HG03097 (cell line): Measurements from ENCODE around the gene METTL16.
"Not testable (repeated sequence)": the region's sequence is repeated elsewhere in the genome, so short reads cannot be mapped to it uniquely, and the experiment has no call there.

Experiments
- ATAC-seq: cut with Tn5 transposase; IDR thresholded peaks from one replicate; pipeline ENCODE4 v1.9.1; 2021; ENCODE audit not compliant: unreplicated experiment, low FRiP score

The METTL16 gene, protein sequence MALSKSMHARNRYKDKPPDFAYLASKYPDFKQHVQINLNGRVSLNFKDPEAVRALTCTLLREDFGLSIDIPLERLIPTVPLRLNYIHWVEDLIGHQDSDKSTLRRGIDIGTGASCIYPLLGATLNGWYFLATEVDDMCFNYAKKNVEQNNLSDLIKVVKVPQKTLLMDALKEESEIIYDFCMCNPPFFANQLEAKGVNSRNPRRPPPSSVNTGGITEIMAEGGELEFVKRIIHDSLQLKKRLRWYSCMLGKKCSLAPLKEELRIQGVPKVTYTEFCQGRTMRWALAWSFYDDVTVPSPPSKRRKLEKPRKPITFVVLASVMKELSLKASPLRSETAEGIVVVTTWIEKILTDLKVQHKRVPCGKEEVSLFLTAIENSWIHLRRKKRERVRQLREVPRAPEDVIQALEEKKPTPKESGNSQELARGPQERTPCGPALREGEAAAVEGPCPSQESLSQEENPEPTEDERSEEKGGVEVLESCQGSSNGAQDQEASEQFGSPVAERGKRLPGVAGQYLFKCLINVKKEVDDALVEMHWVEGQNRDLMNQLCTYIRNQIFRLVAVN

DNA sequence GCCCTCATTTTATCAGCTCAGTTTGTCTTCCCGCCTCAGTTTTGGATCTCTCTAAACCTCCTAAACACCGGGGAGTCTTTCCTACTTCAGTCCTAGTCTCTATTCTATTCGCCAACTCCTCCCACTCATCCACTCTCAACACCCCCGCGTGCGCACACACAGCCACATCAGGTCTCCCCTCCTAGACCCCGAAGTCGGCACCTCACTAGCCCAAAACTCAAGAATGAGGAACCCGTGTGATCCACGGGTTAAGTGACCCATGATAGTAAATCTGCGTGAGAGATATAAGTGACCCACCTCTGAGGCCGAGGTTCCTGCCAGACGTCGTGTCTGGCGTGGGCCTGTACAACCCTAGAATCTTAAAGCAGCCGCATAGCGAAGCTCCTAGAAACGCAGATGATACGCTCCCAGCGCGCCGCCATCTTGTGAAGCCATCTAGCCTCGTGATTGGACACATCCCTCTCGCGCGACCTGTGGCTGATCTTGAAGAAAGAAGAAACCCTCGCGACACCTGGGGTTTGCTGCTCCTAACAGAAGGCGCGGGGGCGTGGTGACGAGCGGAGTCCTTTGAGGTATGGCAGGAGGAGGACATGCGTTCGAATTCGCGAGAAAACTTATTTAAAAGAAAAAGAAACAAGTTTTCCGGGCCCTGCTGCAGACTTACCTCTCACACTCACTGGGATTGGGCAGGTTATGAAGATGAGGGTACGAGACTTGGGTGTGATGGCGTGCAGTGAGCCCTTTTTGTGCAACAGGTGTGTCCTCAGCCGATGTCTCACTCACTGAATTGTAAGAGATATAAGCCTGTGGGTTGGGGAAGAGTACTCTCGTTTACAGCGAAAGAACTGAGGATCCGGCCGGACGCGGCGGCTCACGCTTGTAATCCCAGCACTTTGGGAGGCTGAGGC, at the start of gene METTL16:
METTL16 (minus strand) TSS at position 427 of the 908 bp plus-strand sequence. CDS start 9,557 bp downstream, outside the sequence.
- peak; percentile 96 for ATAC-seq

DNA sequence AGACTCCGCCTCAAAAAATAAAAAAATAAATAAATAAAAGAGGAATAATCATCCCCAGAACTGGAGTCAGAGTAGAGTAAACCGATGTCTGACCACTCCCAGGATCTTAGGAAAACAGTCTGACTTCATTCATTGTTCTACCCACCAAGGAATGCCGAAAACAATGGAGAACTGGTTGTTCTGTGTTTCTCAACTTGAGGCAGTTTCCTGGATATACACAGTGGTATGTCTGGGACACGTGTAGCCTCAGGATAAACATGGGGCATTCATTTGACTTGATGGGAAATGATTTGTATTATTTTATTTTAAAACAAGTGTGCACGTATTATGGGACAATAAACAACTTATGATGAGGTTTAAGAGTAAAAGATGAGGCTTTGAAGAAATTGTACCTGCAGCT, 49.0 kb upstream of the METTL16 start:
- ATAC-seq: no peak

DNA sequence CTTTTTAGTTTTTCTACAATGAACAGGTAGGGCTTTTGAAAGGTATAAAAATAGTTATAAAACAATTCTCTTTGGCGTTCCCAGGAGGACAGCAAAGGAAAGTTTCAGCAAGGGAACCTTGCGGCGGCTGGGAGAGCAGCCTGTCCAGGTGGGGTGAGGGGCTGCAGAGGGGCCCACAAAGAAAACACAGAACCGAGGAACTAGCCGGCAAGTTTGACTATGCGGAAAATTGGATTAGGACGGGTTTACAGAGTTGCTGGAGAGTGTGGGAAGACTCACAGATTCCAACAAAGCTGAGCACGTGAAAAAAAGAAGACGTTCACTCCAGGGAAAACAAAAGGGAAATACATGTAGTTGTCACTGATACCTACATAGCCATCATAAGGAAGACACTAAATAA, 40.2 kb upstream of the METTL16 start:
- no peak for ATAC-seq

DNA sequence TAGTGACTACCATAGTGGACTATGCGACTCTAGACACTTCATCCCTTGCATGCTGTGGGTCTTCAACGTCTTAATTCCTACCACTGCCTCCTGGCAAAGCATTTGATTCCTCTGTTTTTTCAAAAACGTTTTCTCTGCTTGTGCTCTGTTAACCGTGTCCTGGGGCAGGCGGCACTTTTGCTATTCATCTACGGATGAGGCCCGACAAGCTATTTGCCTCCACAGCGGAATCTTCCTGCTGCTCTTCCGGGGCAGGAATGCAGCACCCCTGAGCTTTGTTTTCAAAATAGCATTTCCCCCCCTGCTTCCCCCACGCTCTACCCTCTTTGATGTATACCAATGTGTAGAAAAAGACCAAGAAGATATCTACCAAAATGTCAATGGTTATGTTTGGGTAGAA, 39.8 kb upstream of the METTL16 start:
- no peak for ATAC-seq

DNA sequence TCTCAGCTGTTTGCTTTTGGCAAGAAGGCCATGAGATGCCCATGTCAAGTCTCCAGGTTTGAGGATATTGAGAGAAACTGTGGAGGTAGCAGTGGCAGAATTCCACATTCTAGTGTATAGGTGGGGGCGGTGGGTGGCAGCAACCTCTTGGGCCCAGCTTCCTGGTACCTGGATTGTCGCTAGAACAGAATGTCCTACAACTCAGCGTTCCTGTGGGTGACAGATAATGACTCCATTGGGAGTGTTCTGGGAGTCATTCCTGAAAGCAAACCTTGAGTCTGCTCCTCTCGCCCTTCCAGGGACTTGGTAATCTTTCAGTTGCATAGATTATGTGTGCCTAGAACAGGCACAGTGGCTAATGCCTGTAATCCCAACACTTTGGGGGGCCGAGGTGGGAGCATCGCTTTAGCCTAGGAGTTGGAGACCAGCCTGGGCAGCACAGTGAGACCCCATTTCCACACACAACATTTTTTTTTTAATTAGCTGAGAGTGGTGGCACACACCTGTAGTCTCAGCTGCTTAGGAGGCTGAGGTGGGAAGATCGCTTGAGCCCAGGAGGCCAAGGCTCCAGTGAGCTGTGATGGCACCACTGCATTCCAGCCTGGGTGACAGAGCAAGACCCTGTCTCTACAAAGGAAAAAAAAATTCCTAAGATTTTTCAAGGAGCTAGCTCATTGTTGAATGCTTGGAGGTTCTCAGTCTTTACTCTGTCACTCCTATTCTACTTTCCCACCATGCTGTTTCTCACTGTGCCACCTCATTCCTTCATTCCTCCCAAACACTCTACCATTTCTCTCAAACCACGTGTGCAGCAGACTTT, 37.9 kb upstream of the METTL16 start:
- ATAC-seq: no peak

DNA sequence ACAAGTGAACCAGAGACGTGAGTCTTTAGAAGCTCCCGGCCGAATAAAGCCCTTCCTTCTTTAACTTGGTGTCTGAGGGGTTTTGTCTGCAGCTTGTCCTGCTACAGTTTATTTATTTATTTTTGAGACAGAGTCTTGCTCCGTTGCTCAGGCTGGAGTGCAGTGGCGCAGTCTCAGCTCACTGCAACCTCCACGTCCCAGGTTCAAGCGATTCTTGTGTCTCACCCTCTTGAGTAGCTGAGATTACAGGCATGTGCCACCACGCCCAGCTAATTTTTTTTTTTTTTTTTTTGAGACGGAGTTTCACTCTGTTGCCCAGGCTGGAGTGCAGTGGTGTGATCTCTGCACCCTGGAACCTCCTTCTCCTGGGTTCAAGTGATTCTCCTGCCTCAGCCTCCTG, 36.3 kb upstream of the METTL16 start:
- not testable (repeated sequence) for ATAC-seq

DNA sequence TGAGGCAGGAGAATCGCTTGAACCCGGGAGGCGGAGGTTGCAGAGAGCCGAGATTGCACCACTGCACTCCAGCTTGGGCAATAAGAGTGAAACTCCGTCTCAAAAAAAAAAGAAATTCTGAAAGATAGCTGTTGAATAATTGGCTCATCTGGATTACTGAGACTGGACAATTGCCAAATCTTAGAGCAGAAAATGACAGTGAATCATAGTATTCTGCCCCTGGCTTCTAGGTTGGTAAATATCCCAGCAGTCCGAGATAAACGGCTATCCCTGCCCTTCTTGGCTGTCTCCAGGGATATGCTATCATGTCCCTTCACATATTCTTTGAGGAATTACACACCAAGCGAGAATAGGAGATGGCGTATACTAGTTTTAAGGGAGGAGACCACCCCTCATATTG, 35.5 kb upstream of the METTL16 start:
- ATAC-seq: no peak

DNA sequence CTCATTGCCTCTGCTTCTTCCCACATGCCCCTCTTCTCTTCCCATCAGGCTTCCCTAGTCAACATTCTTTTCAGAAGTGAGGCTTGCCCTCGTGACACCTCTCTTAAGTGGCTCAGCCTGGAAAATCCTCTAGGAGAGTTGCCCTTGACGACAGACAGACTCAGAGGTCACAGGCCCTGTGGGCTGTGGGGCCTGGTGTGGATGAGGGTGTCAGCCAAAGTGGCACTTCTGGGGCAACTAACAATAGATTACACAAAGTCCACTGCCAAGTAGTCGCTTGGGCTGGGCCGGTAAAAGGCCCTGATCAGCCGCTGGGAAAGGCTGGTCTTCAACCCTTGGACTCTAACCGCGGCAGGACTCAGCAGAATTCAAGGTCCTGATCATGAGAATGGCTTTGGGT, 33.7 kb upstream of the METTL16 start:
- no peak for ATAC-seq

DNA sequence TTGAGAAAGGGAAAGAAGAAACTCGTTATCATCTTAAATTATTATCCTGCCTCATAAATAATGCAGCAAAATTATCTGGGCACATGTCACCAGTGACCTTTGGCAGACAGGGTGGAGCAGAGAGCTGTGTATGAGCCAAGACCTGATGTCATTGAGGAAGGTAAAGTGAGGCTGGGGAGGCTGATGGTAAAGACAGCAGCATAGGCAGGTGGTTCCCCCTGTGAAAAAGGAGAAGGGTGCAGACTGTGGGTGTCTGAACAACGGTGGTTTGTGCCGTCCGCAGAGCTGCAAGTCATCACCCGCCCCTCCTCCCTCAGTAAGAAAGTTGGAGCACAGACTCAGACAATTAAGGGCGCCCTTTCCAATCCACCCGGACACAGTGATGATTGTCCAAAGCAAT, 30.8 kb upstream of the METTL16 start:
- ATAC-seq: no peak

DNA sequence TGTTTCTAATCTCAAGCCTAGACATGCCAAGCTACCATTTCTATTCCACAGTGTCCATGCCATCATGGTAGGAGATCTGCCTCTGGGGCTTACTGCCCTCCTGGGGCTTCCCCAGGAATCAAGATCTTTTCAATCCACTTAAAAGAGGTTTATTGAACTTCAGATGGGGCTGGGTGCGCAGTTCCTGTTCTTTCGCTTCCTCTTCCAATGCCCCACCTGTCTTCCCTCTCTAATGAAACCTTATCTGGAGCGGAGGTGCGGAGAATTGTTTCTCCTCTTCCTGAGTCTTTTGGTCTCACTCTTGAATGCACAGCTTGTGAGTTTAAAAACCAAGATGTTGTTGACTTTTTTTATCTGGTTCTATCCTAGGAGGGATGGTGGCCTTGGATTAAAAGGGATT, 30.4 kb upstream of the METTL16 start:
- no peak for ATAC-seq

DNA sequence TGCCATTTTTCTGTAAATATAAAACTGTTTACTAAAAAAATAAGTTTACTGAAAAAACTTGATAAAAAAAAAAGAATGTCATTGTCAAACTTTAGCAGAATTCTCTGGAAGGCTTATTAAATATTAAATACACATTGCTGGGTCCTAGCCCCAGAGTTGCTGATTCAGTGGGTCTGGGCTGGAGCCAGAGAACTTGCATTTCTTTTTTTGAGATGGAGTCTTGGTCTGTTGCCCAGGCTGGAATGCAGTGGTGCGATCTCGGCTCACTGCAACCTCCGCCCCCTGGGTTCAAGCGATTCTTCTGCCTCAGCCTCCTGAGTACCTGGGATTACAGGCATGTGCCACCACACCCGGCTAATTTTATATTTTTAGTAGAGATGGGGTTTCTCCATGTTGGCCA, 25.9 kb upstream of the METTL16 start:
- ATAC-seq: not testable (repeated sequence)

DNA sequence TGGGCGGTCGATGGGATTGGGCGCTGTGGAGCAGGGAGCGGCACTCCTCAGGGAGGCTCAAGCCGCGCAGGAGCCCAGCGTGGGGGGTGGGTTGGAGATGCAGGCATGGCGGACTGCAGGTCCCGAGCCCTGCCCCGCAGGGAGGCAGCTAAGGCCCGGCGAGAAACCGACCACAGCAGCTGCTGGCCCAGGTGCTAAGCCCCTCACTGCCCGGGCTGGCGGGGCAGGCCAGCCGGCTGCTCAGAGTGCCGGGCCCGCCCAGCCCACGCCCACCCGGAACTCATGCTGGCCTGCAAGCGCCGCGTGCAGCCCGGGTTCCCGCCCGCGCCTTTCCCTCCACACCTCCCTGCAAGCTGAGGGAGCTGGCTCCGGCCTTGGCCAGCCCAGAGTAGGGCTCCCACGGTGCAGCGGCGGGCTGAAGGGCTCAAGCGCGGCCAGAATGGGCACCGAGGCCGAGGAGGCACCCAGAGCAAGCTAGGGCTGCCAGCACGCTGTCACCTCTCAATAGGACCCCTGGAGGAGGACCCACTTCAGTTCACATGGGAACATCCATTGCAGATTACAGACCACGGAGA, 20.5 kb upstream of the METTL16 start:
- no peak for ATAC-seq

DNA sequence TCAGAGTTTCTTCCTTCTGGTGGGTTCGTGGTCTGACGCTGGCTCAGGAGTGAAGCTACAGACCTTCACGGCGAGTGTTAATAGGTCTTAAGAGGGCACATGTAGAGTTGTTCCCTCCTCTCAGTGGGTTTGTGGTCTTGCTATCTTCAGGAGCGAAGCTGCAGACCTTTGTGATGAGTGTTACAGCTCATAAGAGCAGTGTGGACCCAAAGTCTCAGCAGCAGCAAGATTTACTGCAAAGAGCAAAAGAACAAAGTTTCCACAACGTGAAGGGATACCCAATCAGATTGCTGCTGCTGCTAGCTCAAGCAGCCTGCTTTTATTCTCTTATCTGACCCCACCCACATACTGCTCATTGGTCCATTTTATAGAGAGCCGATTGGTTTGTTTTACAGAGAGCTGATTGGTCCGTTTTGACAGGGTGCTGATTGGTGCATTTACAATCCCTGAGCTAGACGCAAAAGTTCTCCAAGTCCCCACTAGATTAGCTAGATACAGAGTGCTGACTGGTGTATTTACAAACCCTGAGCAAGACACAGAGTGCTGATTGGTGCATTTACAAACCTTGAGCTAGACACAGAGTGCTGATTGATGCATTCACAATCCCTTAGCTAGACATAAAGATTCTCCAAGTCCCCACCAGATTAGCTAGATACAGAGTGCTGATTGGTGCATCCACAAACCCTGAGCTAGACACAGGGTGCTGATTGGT, 19.7 kb upstream of the METTL16 start:
- ATAC-seq: not testable (repeated sequence)

DNA sequence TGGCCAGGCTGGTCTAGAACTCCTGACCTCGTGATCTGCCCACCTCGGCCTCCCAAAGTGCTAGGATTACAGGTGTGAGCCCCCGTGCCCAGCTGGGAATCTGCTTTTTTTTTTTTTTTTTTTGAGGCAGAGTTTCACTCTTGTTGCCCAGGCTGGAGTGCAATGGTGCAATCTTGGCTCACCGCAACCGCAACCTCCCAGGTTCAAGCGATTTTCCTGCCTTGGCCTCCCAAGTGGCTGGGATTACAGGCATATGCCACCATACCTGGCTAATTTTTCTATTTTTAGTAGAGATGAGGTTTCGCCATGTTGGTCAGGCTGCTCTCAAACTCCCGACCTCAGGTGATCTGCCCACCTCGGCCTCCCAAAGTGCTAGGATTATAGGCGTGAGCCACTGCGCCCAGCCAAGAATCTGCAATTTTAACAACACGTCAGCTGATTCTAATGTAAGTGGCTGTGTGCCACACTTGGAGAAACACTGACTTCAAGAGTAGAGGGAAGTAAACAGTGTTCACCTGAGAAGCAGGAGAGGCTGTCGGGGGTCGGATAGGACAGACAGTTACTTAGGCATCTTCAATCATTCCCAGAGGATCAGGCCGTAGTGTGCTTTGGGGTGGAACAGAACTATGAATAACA, 10.2 kb upstream of the METTL16 start:
- ATAC-seq: not testable (repeated sequence)

DNA sequence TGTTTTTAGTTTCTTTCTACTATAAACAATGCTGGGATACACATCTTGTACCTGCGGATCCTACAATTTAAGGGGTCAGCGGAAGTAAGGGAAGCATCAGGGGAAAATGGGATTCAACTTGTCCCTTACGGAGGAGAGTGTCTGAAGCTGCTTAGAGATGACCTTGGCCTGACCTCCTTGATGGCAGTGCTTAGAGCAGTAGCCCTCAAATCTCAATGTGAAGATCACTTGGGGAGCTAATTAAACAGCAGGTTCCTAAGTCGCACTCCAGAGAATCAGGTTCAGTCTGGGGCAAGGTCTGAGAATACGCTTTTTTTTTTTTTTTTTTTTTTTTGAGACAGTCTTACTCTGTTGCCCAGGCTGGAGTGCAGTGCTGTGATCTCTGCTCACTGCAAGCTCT, 9.6 kb upstream of the METTL16 start:
- ATAC-seq: no peak

DNA sequence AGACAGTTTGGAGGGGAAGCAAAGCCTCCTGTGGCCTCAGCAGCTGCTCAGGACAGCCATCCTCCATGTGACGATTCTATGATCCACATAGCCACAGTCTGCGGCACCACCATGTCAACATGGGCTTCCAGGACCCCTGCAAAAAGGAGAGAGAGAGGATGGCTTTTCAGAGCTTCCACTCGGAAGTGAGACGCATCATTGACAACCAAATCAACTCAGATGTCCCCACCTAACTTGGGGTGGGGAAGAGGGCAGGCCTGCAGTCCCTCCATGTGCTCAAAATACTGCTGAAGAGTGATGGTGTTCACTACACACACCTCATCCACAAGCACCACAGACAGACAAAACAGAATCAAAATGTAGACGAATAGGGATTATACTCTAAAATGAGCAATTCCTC, 5.9 kb upstream of the METTL16 start:
- ATAC-seq: no peak

DNA sequence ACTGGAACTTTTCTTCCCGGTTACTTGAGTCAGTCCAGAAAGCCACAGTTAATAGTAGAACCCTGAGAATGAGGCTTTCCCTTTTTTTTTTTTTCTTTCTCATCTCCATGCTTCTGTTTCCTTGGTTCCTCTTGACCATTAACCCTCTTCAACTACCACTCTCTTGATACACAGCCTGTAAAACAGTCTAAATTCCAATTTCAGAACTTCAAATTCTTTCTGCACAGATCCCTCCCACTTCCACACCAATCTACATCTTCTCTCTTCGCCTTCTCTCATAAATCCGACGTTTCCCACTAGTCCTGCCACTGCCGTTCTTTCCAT, 588 bp downstream of the METTL16 start:
- ATAC-seq: no peak

DNA sequence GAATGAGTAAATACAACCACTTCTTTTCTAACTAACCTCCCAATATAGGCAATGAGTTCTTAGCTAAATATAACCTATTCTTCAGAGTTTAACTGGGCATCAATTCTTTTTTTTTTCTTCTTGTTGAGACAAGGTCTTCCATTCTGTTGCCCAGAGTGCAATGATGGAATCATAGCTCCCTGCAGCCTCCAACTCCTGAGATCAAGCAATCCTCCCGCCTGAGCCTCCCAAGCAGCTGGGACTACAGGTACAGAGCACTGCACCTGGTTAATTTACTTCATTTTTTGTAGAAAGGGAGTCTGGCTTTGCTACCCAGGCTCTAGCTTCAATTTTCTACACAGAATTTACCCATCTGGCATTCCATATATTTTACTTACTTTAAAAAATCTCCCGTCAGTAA, 1.1 kb downstream of the METTL16 start:
- no peak for ATAC-seq

DNA sequence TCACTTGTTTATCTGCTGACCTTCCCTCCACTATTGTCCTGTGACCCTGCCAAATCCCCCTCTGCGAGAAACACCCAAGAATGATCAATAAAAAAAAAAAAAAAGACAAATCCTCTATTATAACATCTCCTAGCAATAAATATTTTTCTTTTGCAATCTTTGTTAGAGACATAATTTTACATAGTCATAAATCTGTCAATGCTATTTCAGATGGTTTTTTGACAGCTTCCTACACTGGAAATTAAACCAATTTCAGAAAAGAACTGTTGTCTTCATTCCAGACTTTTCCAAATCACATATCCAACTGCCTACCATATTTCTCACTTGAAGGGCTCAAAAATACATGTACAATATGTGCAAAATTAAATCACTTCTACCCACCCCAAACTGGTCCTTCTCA, 3.7 kb downstream of the METTL16 start:
- ATAC-seq: no peak
